Activated T-cell treated with anti-CD3 and anti-CD28 coated beads, Interleukin-2, amount 50 U/mL, for 72 hours (primary cell): ENCODE data around the gene USP14. TPM values are rescaled to one million over a fixed set of nuclear protein-coding genes. Genes with fewer than 3 reads are reported as not detected.
"Not testable (repeated sequence)": the region's sequence is repeated elsewhere in the genome, so short reads cannot be mapped to it uniquely, and the experiment has no call there.

Experiments
- ATAC-seq, 2 donors: fragments of 150-1000 bp; cut with Tn5 transposase; replicated peaks in 1 of 2; 2 replicates each; pipeline ENCODE4 v1.10.0; 2021; ENCODE audit warnings: moderate library complexity in 2 of 2, mild to moderate bottlenecking in 1 of 2
- DNase-seq, 2 donors: peaks; one replicate each; pipeline ENCODE4 v3.0.0; 2021 to 2022; ENCODE audit warnings: mixed read lengths in 1 of 2
- H3K27ac Mint-ChIP-seq: one replicate; pipeline ENCODE4 v1.8.0; 2022; ENCODE audit warnings: mild to moderate bottlenecking, moderate library complexity, mixed read lengths
- H3K27me3 Mint-ChIP-seq: one replicate; pipeline ENCODE4 v1.8.0; 2022; ENCODE audit warnings: low read depth, mixed read lengths
- H3K36me3 Mint-ChIP-seq, 2 donors: one replicate each; pipeline ENCODE4 v1.8.0; 2022; ENCODE audit warnings: mixed read lengths in 2 of 2, mild to moderate bottlenecking in 1 of 2; ENCODE audit not compliant: insufficient read depth in 2 of 2
- H3K4me1 Mint-ChIP-seq: one replicate; pipeline ENCODE4 v1.8.0; 2022; ENCODE audit warnings: low read depth, mixed read lengths
- H3K4me3 Mint-ChIP-seq, 2 donors: one replicate each; pipeline ENCODE4 v1.8.0; 2022; ENCODE audit warnings: mild to moderate bottlenecking in 2 of 2, mixed read lengths in 2 of 2, moderate library complexity in 2 of 2
- H3K9me3 Mint-ChIP-seq, 2 donors: one replicate each; pipeline ENCODE4 v1.8.0; 2022; ENCODE audit warnings: mixed read lengths in 2 of 2
- total RNA-seq, 2 donors: library from RNA; stranded (reverse); gene quantifications; one replicate each; pipeline ENCODE4 v1.2.3, GENCODE V29; 2022

USP14 gene
- total RNA-seq, 2 donors from 2014 or later, result 65.1 to 80.4 TPM

GRCh38 chr18:140670-141266, 17.6 kb upstream of the USP14 start:
- no peaks in the 10 kb centered on the region for H3K4me1 Mint-ChIP-seq
- no peak for DNase-seq

GRCh38 chr18:142624-143296, 15.6 kb upstream of the USP14 start:
- H3K36me3 Mint-ChIP-seq, DNase-seq, ATAC-seq, H3K9me3 Mint-ChIP-seq, H3K4me3 Mint-ChIP-seq, H3K27ac Mint-ChIP-seq, H3K4me1 Mint-ChIP-seq: not testable (repeated sequence)
- peaks cover 18% of the 10 kb centered on the region for H3K27me3 Mint-ChIP-seq

More at GRCh38 chr18:140670-141266, 17.6 kb upstream of the USP14 start:
- Mint-ChIP-seq H3K36me3 (no peaks in the 10 kb centered on the region), H3K4me3 (no peak overlapping the region), H3K27me3 (peaks cover 18% of the 10 kb centered on the region), H3K27ac (no peak overlapping the region), H3K9me3 (no peaks in the 10 kb centered on the region)
- ATAC-seq, result no peak

GRCh38 chr18:148841-149240, 9.5 kb upstream of the USP14 start:
- DNase-seq, result no peak
- Mint-ChIP-seq H3K36me3 (no peaks in the 10 kb centered on the region), H3K4me3 (no peak overlapping the region), H3K27ac (no peak overlapping the region), H3K9me3 (no peaks in the 10 kb centered on the region), H3K27me3 (peaks cover 3% of the 10 kb centered on the region), H3K4me1 (no peaks in the 10 kb centered on the region)
- ATAC-seq, result no peak

- no peak overlapping the region for H3K4me3 Mint-ChIP-seq
- no peak for ATAC-seq
- peaks cover 9% of the 10 kb centered on the region for H3K4me1 Mint-ChIP-seq
- no peak for DNase-seq
- no peak overlapping the region for H3K27ac Mint-ChIP-seq
- peaks cover 0 to 2% of the 10 kb centered on the region in 2 donors for H3K36me3 Mint-ChIP-seq
- no peaks in the 10 kb centered on the region for H3K9me3 Mint-ChIP-seq
- H3K27me3 Mint-ChIP-seq, result no peaks in the 10 kb centered on the region
Measured at GRCh38 chr18:154151-154550, 4.2 kb upstream of the USP14 start.

- no peak for ATAC-seq
- peaks cover 24% of the 10 kb centered on the region for H3K4me1 Mint-ChIP-seq
- no peaks in the 10 kb centered on the region for H3K27me3 Mint-ChIP-seq
- no peak overlapping the region for H3K27ac Mint-ChIP-seq
- H3K4me3 Mint-ChIP-seq, result no peak overlapping the region
- H3K36me3 Mint-ChIP-seq, result peaks cover 0 to 2% of the 10 kb centered on the region in 2 donors
- DNase-seq, result no peak
- no peaks in the 10 kb centered on the region for H3K9me3 Mint-ChIP-seq
Measured at GRCh38 chr18:155688-156087, 2.7 kb upstream of the USP14 start.

- no peak overlapping the region for H3K27ac Mint-ChIP-seq
- DNase-seq (no peak), ATAC-seq (no peak)
- peaks cover 34% of the 10 kb centered on the region for H3K4me1 Mint-ChIP-seq
- H3K27me3 Mint-ChIP-seq, result no peaks in the 10 kb centered on the region
- H3K36me3 Mint-ChIP-seq, result peaks cover 2 to 4% of the 10 kb centered on the region in 2 donors
- no peaks in the 10 kb centered on the region for H3K9me3 Mint-ChIP-seq
- no peak overlapping the region for H3K4me3 Mint-ChIP-seq
Measured at GRCh38 chr18:156514-157230, 1.7 kb upstream of the USP14 start.

- H3K27ac Mint-ChIP-seq, result peak overlapping the region; percentile 88
- no peaks in the 10 kb centered on the region for H3K9me3 Mint-ChIP-seq
- peak overlapping the region; percentile 92 to 95 for H3K4me3 Mint-ChIP-seq
- no peaks in the 10 kb centered on the region for H3K27me3 Mint-ChIP-seq
- DNase-seq (no peak), ATAC-seq (no peak)
- peaks cover 37% of the 10 kb centered on the region for H3K4me1 Mint-ChIP-seq
- H3K36me3 Mint-ChIP-seq, result peaks cover 6 to 7% of the 10 kb centered on the region in 2 donors
Measured at GRCh38 chr18:159037-159652, 788 bp downstream of the USP14 start.

- Mint-ChIP-seq H3K27ac (peak overlapping the region; percentile 88), H3K9me3 (no peaks in the 10 kb centered on the region), H3K36me3 (peaks cover 6 to 7% of the 10 kb centered on the region in 2 donors), H3K4me1 (peaks cover 37% of the 10 kb centered on the region), H3K27me3 (no peaks in the 10 kb centered on the region), H3K4me3 (peak overlapping the region; percentile 92 to 95)
- no peak for DNase-seq
- ATAC-seq, result no peak
Measured at GRCh38 chr18:159933-160332, 1.6 kb downstream of the USP14 start.

GRCh38 chr18:160831-161570, 2.6 kb downstream of the USP14 start:
- ATAC-seq (no peak), DNase-seq (no peak)
- H3K9me3 Mint-ChIP-seq, result no peaks in the 10 kb centered on the region
- H3K4me1 Mint-ChIP-seq, result peaks cover 37% of the 10 kb centered on the region
- peaks cover 6 to 13% of the 10 kb centered on the region in 2 donors for H3K36me3 Mint-ChIP-seq
- no peaks in the 10 kb centered on the region for H3K27me3 Mint-ChIP-seq
- peak overlapping the region; percentile 92 to 95 for H3K4me3 Mint-ChIP-seq
- peak overlapping the region; percentile 81 for H3K27ac Mint-ChIP-seq

GRCh38 chr18:172361-172760, 14.0 kb downstream of the USP14 start:
- Mint-ChIP-seq H3K4me3 (no peak overlapping the region), H3K36me3 (peaks cover 5 to 23% of the 10 kb centered on the region in 2 donors), H3K9me3 (no peaks in the 10 kb centered on the region), H3K4me1 (peaks cover 11% of the 10 kb centered on the region), H3K27me3 (no peaks in the 10 kb centered on the region), H3K27ac (no peak overlapping the region)
- ATAC-seq (no peak), DNase-seq (no peak)

- Mint-ChIP-seq H3K27me3 (no peaks in the 10 kb centered on the region), H3K9me3 (no peaks in the 10 kb centered on the region), H3K4me3 (no peak overlapping the region), H3K36me3 (peaks cover 4 to 21% of the 10 kb centered on the region in 2 donors), H3K27ac (no peak overlapping the region), H3K4me1 (peaks cover 24% of the 10 kb centered on the region)
- ATAC-seq (no peak), DNase-seq (no peak)
Measured at GRCh38 chr18:179499-179898, 21.1 kb downstream of the USP14 start.

- Mint-ChIP-seq H3K27me3 (no peaks in the 10 kb centered on the region), H3K27ac (peak overlapping the region; percentile 52), H3K36me3 (peaks cover 4 to 21% of the 10 kb centered on the region in 2 donors), H3K4me3 (no peak overlapping the region), H3K9me3 (no peaks in the 10 kb centered on the region), H3K4me1 (peaks cover 13% of the 10 kb centered on the region)
- DNase-seq (no peak), ATAC-seq (no peak)
Measured at GRCh38 chr18:181711-182110, 23.4 kb downstream of the USP14 start.
